CD4-positive, alpha-beta T cell treated with Interleukin-10 for 1 hour (primary cell): Measurements from ENCODE around the gene FKBP10.
"Not testable (repeated sequence)": the region's sequence is repeated elsewhere in the genome, so short reads cannot be mapped to it uniquely, and the experiment has no call there.

Experiments used
- DNase-seq: peaks from one replicate; pipeline ENCODE4 v3.0.0-alpha.2; 2020

The FKBP10 gene

DNA sequence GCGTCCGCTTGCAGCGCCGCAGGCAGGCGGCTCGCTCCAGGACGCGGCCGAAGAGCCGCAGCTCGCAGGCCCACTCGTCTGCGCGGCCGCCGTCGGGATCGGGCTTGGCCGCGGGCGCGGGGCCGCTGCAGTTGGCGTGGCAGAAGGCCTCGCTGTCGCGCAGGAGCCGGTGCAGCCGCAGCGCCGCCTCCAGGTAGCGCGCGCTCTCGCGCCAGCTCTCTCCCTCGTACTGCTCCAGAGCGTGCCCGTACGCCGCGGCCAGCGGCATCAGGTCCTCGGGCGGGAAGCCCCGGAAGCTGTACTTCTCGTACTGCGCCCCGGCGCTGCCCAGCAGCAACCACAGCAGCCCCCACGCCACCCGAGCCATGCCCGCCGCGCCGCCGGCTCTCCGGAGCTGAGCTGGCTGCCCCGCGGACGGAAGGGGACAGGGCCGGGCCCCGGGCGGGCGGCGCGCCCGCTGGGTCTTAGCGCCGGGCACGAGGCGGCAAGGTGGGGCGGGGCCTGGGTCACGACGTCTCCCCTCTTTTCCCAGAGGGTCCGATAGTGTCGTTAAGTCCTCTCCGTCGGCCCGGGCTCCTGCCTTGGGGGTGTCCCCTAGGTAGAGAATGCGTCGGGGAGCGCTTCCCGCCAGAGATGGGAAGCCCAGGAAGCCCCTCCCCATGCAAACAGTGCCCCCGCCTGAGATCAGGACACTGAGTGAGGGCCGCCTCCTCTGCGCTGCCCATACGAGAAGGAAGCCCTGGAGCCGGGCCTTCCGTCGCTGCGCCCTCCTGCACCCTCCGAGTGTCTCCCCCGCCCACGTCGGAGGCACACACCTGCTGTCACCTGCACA, 1.0 kb upstream of the FKBP10 start, which contains the start of gene P3H4:
Gene P3H4, minus strand, starts transcription at position 401 of the 832 bp plus-strand sequence. Its CDS starts 34 bp downstream, at position 367.
- DNase-seq = peak; percentile 76

DNA sequence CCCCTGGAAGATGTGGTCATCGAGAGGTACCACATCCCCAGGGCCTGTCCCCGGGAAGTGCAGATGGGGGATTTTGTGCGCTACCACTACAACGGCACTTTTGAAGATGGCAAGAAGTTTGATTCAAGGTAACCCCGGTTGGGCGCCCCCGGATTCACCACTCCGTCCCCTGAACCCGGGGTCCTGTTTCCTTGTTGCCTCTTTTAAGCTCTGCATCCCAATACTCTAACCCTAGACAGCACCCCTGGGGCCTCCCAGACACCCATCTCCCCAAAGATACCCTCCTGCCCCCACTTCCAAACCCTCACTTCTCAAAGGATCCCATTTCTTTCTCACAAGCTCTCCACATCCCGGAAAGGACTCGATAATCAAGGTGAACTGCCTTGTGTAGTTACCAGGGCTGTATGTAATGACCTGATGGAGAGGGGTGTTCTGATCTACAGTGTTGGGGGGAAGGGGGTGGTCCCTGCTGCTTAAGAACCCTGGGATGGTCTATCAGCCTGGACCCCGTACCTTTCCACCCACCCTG, 412 bp downstream of the FKBP10 start:
- DNase-seq = no peak

DNA sequence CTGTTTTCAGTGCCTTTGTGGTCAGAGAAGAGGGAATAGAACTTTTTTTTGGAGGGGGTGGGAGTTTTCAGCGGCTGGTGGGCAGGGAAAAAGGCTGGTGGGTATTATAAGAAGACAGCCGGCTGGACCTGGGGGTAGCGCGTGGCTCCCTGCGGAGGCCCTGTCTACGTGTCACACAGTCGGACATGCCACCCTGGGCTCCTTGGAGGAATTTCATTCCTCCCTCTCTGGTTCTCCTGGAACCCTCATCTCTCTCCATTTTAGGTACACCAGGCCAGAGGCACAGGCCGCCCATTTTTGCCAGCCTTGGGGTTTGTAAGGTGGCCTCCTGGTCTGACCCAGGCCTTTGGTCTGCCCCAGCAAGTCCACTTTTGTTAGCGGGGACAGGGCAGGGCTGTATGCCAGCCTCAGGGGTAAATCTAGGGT, 908 bp downstream of the FKBP10 start:
- DNase-seq = no peak

DNA sequence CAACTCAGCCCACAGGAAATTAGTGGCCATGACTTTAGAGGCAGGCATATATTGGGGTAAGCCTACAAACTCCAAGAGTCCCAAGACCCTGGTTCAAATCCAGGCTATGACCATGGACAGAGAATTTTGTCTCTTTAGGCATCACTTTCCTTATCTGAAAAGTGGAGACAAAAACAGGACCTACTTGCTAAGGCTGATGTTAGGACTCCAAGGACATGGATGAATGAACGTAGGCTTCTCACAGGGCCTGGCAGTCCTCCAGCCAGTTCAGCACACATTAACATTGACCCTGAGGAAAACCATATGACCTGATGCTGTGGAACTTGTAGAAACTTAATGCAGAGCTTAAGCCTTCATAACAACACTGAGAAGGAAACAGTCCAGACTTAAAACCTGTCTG, 1.4 kb downstream of the FKBP10 start:
- DNase-seq = no peak

DNA sequence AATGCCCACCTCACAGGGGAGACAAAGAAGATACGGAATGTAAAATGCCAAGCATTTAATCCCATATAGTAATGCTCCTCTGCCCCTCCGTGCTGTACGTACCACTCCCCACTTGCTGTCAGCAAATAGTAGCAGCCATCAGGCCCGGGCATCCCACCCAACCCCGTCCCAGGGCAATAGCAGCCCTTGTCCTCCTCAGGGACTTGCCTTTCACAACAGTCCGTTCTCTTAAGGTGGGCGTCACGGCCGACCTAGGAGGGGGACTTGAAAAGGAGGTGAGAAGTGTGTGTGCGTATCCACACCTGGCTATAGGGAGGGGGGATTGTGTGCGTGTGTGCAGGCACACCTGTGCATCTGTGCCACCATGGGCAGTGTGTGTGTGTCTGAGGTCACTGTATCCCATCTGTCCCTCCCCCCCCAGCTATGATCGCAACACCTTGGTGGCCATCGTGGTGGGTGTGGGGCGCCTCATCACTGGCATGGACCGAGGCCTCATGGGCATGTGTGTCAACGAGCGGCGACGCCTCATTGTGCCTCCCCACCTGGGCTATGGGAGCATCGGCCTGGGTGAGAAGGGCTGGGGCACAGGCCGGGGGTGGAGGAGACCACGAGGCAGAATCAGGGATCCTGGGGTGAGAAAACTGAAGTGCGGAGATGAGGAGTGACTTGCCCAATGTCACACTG, 4.0 kb downstream of the FKBP10 start:
- no peak for DNase-seq

DNA sequence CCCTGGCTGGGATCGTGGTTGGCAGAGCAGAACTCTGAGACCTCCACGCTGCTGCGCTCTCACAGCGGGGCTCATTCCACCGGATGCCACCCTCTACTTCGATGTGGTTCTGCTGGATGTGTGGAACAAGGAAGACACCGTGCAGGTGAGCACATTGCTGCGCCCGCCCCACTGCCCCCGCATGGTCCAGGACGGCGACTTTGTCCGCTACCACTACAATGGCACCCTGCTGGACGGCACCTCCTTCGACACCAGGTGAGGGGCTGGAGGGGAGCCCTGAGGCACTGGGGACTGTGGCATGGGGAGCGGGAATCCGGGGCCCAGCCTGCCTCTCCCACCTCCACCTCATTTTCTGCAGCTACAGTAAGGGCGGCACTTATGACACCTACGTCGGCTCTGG, 5.2 kb downstream of the FKBP10 start:
- DNase-seq = no peak

DNA sequence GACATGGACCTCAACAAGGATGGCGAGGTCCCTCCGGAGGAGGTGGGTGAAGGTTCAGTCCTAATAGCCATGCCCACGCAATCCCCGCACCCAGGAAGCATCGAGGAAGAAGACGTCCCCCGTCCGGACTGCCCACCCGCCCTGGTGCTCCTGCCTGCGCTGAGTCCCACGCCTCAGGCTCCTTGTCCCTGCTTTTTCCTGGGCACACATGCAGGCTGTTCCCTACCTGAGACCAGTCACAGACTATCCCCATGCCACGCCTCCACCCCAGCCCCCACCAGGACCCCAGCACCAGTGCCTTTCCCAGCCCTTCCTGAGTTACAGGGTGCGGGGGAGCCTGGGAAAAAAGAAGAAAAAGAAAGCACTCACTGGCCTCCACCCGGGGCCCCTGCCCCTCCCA, 9.0 kb downstream of the FKBP10 start:
- no peak for DNase-seq

DNA sequence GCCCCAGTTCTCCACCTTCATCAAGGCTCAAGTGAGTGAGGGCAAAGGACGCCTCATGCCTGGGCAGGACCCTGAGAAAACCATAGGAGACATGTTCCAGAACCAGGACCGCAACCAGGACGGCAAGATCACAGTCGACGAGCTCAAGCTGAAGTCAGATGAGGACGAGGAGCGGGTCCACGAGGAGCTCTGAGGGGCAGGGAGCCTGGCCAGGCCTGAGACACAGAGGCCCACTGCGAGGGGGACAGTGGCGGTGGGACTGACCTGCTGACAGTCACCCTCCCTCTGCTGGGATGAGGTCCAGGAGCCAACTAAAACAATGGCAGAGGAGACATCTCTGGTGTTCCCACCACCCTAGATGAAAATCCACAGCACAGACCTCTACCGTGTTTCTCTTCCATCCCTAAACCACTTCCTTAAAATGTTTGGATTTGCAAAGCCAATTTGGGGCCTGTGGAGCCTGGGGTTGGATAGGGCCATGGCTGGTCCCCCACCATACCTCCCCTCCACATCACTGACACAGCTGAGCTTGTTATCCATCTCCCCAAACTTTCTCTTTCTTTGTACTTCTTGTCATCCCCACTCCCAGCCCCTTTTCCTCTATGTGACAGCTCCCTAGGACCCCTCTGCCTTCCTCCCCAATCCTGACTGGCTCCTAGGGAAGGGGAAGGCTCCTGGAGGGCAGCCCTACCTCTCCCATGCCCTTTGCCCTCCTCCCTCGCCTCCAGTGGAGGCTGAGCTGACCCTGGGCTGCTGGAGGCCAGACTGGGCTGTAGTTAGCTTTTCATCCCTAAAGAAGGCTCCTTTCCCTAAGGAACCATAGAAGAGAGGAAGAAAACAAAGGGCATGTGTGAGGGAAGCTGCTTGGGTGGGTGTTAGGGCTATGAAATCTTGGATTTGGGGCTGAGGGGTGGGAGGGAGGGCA, 9.7 kb downstream of the FKBP10 start:
- no peak for DNase-seq

DNA sequence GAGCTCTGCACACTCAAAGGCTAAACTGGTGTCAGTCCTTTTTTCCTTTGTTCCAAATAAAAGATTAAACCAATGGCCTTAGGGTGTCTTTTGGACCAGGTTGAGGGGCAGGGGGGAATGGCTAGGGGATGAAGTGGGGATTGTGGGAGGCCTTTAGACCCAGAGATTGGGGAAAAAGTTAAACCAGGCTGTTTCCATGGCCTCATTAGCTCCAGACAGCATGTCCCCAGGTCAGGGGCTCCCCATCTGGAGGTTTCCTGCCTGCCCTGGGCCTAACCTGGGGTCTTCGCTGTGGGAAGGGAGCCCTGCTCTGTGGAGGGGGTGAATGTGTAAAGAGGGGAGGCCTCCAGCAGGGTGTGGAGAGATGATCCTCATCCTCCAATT, 10.3 kb downstream of the FKBP10 start:
- DNase-seq = no peak

DNA sequence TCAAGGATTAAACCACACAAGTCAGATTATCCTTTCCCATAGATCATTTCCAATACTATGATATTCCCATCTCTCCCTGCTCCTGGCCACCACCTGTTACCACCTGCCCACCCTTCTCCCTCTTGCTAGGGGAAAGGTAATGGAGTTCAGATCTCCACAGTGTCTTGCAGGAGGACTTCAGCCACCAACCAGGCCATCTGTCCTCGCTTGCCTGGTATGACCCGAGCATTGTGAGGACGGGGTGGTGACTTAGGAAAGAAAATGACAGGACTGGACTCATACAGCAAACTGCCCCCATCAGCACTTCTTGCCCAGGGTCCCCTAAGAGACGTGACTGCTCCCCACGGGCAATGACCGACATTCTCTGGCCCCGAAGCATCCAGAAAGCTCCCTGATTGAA, 10.8 kb downstream of the FKBP10 start:
- DNase-seq = no peak

DNA sequence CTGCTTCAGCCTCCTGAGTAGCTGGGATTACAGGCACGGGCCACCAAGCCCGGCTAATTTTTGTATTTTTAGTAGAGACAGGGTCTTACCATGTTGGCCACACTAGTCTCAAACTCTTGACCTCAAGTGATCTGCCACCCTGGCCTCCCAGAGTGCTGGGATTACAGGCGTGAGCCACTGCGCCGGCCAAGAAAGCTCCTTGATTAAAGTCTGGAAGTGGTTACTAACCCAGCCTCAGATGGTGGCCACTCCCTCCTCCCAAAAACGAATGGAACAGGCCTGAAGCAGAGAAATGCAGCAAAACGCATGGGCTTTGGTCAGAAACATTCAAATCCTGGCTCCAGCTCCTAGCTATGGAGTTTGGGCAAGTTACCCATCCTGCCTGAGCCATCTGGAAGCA, 11.3 kb downstream of the FKBP10 start:
- DNase-seq = no peak

DNA sequence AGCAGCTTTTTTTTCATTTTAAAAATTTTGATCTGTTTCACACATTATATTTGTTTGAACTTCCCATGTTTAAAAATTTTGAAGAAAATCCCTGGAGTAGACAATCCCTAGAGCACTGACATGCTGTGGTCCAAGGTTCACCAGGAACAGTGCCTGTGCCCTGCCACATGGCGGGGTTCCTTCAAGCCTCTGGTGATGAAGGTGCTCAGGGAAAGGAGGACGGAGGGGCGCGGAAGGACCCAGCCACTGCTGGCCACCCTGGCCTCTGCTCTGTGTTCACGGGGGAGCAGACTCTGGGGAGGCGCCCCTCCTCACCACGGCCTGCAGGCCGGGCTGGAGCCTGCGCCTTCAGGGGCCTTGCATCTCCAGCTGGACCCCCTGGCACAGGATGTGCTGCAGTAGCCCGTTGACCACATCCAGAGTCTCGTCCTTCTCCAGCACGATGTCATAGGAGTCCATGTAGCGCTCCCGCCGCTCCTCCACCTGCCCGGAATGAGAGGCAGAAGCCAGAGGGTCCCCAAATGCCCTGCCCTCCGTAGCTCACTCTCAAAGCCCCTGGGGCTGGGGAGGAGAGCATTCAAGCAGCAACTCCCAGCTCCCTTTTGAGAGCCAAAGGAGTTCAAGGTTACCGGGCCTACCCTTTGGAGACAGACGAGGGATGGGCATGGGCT, 12.5 kb downstream of the FKBP10 start:
- DNase-seq = no peak

DNA sequence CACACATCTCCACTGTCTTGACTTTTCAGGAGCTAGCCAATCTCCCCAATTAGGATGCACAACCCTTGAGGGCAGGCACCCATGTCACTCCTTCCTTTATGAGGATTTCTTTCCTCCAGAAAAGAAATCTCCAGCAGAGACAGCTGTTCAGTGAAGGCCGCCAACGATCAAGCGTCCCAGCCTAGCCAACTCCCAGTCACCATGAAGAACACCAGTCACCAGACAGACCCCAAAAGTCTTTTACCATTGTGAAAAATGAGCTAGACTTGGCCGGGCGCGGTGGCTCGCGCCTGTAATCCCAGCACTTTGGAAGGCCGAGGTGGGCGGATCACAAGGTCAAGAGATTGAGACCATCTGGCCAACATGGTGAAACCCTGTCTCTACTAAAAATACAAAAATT, 17.2 kb downstream of the FKBP10 start:
- not testable (repeated sequence) for DNase-seq

DNA sequence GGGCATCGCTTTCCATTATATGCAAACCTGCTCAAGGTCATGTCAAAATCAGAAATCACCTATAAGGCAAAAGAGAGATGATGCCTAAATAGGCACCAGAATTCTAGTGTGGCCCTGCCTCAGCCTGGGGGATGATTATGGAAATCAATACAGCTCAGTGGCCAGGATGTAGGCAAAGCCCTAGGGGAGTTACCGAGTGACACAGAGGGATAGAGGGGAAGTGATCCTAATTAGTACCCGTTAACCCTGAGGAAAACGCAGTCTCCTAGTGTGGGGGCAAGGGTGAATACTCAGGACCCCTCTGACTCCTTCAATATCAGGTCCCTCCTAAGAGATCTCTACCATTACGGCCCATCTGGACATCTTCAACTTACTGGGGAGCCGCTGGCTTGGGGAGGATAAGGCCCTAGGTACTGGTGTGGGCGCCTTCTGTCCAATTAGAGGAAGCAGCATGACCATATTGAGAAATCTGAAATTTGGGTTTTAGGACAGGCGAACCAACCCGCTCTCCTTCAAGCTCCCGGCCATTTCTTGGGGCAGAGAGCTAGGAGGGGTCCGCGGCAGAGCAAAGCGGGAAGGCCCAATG, 22.5 kb downstream of the FKBP10 start:
- no peak for DNase-seq

DNA sequence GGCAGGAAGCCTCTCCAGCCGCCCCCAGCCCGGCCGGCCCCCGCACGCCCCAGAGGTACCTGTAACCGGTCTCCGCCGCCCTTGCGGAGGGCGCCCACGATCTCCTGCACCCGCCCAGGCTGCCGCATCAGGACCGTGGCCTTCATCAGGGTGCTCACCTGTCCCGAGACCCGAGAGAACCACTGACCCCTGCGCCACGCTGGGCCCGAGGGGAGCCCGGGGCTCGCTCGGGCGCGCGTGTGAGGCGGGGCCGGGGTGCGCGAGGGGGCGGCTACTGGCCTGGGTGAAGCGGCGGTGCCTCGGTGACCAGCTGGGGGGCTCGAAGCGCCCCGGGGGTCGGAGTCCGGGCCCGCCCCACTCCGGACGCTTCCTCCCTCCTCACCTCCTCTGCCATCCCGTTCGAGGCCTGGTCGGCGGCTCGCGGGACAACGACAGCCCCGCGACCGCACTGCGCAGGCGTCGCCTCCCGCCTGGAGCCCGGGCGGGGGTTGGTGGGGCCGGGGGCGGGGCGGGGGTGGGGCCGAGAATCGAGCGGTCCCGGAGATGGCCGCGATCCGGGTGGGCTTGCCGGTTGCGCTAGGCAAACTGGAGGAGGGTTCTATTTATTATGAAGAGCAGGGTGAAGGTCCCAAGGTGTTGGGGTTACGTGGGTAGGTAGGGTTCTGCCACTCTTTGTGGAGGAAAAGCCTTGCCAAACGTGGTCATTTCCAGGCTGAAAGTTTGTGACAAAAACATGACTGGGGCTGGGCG, 23.2 kb downstream of the FKBP10 start, which contains the start of gene NT5C3B:
Gene NT5C3B, minus strand, starts transcription at position 433 of the 750 bp plus-strand sequence. Its CDS starts 39 bp downstream, at position 394.
- peak; percentile 48 for DNase-seq

DNA sequence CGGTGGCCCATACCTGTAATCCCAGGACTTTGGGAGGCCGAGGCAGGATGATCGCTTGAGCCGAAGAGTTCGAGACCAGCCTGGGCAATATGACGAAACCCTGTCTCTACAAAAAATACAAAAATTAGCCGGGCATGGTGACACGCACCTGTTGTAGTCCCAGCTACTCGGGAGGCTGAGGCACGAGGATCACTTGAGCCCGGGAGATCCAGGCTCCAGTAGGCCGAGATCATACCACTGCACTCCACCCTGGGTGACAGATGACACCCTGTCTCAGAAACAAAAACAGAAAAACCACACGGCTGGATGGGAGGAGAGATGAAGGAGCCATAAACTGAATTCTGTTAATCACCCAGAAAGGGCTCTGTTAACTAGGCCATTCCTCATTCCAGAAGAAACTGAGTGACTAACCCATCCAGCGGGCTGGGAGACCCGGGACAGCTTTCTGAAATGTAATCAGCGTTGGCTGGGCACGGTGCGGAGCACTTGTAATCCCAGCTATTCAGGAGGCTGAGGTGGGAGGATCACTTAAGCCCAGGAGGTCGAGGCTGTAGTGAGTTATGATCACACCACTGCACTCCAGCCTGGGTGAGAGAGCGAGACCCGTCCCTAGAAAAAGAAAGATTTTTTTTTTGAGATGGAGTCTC, 23.9 kb downstream of the FKBP10 start:
- no peak for DNase-seq

DNA sequence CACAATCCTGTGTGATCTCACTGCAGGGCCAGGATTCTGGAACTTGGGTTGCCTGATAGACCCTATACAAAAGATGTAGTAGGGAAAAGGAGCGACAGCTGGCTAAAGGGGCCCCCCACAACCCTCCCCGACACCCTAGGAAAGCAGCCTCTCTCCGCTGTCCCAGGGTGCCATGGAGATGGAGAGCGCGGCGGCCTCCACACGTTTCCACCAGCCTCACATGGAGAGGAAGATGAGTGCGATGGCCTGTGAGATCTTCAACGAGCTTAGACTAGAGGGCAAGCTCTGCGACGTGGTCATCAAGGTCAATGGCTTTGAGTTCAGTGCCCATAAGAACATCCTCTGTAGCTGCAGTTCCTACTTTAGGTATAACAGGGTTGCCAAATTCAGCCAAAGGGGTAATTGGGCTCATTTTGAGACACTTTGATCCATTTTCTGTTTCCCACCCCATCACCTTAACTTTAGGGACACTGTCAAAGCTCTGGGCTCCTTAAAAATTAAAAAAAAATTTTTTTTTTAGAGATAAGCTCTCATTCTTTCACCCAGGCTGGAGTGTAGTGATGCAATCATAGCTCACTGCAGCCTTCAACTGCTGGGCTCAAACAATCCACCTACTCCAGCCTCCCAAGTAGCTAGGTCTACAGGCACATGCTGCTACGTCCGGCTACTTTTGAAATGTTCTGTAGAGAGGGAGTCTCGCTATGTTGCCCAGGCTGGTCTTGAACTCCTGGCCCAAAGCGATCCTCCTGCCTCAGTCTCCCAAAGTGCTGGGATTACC, 25.1 kb downstream of the FKBP10 start, which contains the start of gene KLHL10:
Gene KLHL10, plus strand, starts transcription at position 65 of the 778 bp plus-strand sequence. Its CDS starts 108 bp downstream, at position 173.
- DNase-seq = no peak

DNA sequence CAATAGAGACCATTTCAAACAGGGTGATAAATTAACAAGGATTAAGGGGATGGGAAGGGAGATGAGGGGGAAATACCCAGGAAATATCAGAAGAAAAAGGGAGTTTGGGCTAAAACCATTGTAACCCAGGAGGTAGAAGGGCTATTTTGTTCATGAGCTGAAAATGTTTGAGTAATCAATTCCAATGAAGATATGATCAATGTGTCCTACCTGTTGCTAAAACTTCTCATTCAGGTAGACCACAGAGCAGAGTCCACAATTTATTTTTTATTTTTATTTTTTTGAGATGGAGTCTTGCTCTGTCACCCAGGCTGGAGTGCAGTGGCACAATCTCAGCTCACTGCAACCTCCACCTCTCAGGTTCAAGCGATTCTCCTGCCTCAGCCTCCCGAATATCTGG, 26.6 kb downstream of the FKBP10 start:
- not testable (repeated sequence) for DNase-seq

DNA sequence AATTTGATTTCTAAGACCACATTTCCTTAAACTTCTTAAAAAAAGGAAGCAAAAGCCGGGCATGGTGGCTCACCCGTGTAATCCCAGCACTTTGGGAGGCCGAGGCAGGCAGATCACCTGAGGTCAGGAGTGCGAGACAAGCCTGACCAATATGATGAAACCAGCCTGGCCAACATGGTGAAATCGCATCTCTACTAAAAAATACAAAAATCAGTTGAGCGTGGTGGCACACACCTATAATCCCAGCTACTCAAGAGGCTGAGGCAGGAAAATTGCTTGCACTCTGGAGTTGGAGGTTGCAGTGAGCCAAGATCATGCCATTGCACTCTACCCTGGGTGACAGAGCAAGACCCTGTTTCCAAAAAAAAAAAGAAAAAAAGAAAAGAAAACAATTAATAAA, 28.0 kb downstream of the FKBP10 start:
- DNase-seq = not testable (repeated sequence)

DNA sequence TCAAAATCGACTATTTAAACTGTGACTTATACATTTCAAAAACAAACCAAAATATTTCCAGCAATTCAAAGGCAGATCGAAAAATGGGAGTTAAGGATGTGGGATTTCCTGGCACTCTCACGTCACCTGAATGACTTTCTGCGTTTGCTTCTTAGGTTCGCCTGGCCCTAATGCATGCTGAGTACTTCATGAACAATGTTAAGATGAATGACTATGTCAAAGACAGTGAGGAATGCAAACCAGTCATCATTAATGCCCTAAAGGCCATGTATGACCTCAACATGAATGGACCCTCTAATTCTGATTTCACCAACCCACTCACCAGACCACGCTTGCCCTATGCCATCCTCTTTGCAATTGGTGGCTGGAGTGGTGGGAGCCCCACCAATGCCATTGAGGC, 32.2 kb downstream of the FKBP10 start:
- DNase-seq = no peak
